Fibroblast of mammary gland (primary cell): Measurements from ENCODE around the gene P2RY8.
"Not testable (repeated sequence)": the region's sequence is repeated elsewhere in the genome, so short reads cannot be mapped to it uniquely, and the experiment has no call there.

Source experiments
- DNase-seq: peaks from one replicate; pipeline ENCODE4 v3.0.0-alpha.2; 2010; ENCODE audit warnings: low read depth
- H3K4me3 ChIP-seq: 2 replicates; pipeline ENCODE4 v1.5.1; 2011; ENCODE audit warnings: low read depth, mild to moderate bottlenecking, low read length, moderate library complexity; ENCODE audit not compliant: control insufficient read depth
- TF ChIP-seq, protein P1 (sequence below): conservative IDR thresholded peaks from 2 replicates; pipeline ENCODE4 v1.5.1; 2011; ENCODE audit warnings: low read depth, low read length, inconsistent platforms; ENCODE audit not compliant: control insufficient read depth, insufficient read depth

The P2RY8 gene

DNA sequence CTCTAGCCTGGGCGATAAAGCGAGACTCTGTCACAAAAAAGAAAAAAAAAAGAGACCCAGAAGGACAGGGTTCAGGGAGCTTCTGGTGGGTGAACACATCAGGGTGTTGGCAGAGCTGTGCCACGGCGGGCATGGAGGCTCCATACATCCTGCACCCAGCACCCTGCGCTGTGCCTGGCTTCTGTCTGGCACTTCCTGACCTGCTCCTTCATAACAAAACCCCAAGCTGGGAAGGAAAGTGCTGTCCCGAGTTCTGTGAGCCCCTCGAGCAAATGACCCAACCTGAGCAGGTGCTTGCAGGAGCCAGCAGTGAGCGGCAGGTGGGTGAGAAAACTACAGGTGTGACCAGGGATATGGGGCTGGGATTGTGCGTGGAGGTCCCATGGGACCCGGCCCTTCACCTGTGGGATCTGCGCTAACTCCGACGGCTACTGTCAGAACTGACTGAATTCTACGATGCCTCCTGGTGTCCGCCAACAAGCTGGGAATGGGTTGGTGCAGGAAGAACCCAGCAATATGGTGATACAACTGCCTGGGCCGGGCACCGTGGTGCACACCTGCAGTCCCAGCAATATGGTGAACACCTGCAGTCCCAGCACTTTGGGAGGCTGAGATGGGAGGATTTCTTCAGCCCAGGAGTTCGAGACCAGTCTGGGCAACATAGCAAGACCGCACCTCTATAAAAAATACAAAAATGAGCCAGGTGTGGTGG is 103.2 kb downstream of the P2RY8 start:
- no peak for DNase-seq
- TF ChIP-seq, protein P1, sequence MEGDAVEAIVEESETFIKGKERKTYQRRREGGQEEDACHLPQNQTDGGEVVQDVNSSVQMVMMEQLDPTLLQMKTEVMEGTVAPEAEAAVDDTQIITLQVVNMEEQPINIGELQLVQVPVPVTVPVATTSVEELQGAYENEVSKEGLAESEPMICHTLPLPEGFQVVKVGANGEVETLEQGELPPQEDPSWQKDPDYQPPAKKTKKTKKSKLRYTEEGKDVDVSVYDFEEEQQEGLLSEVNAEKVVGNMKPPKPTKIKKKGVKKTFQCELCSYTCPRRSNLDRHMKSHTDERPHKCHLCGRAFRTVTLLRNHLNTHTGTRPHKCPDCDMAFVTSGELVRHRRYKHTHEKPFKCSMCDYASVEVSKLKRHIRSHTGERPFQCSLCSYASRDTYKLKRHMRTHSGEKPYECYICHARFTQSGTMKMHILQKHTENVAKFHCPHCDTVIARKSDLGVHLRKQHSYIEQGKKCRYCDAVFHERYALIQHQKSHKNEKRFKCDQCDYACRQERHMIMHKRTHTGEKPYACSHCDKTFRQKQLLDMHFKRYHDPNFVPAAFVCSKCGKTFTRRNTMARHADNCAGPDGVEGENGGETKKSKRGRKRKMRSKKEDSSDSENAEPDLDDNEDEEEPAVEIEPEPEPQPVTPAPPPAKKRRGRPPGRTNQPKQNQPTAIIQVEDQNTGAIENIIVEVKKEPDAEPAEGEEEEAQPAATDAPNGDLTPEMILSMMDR, result no peak
- H3K4me3 ChIP-seq, result no peak overlapping the region

DNA sequence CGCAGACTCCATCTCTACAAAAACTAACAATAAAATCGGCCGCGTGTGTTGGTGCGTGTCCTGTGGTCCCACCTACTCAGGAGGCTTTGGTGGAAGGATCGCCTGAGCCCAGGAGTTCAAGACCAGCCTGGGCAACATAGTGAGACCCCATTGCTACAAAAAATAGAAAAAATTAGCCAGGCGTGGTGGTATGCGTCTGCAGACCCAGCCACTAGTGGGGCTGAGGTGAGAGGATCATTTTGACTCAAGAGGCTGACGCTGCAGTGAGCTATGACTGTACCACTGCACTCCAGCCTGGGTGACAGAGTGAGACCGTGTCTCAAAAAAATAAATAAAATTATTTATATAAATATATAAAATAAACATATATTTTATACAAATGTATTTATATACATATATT is 106.5 kb downstream of the P2RY8 start:
- TF ChIP-seq, protein P1, result no peak
- no peak overlapping the region for H3K4me3 ChIP-seq
- DNase-seq, result no peak

DNA sequence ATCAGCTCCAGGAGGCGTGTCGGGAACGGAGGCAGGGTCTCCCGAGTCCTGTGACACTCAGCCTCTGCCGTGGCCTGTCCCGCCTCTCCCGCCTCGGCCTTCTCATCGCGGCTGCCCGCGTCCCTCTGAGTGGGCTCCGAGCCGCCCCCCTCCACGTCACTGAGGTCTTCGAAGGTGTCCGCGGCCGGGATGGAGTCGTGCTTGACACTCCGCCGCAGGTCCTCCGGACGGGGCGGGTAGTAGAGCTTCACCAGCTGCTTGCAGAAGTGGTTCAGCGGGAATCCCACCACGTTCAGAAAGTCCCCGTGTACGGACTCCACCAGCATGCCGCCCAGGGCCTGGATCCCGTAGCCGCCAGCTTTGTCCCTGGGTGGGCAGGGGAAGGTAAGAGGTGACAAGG is 109.2 kb downstream of the P2RY8 start:
- TF ChIP-seq, protein P1, result no peak
- H3K4me3 ChIP-seq, result no peak overlapping the region
- DNase-seq, result no peak

DNA sequence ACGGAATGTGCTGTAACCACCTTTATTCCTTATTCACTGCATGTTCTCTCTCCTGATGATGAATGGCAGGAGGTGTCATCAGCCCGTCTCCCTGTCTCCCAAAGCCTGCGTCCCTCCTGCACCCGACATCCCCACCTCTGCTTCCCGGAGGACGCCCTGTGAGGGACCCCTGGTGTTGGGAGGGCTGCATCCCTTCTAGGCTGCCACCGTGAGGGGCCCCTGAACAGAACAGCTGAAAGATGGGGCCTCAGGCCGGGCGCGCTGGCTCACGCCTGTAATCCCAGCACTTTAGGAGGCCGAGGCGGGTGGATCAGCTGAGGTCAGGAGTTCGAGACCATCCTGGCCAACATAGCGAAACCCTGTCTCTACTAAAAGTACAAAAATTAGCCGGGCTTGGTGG is 110.7 kb downstream of the P2RY8 start:
- DNase-seq, H3K4me3 ChIP-seq: not testable (repeated sequence)

DNA sequence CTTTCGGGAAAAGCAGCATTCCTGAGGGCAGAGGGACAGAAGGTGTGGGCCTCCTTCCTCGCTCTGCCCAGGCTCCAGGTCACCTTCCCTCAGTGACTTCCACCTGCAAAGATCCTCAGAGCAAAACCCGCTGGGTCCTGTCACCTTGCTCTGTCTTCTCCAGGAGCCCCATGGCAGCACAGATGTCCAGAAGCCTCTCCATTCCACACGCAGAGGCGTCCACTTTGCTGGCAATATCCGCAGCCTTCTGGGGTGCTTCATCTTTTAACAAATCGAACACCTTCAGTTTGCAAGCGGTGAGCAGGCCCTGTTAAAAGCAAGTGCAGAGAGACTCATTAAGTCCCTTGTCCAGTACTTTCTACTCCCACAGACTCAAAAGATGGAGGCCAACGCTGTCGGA is 111.6 kb downstream of the P2RY8 start:
- TF ChIP-seq, protein P1, result no peak
- DNase-seq, result no peak
- no peak overlapping the region for H3K4me3 ChIP-seq

DNA sequence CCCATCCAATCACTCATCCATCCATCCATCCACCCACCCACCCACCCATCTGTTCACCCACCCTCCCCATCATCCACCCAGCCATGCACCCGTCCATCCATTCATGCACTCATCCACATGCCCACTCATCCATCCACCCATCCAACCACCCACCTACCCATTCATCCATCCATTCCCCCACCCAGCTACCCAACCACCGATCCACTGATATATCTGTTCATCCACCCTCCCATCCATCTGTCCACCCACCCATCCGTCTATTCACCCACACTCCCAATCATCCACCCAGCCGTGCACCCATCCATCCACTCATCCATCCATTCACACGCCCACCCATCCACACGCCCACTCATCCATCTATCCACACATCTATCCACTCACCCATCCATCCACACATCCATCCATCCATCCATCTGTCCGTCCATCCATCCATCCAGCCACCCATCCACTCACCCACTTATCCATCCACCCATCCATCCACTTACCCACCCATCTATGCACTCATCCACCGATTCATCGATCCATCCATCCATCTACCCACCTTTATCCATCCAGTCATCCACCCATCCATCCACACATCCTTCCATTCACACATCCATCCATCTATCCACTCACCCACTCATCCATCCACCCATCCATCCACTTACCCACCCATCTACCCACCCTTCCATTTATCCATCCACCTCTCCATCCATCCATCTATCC is 112.7 kb downstream of the P2RY8 start:
- TF ChIP-seq, protein P1, result no peak
- H3K4me3 ChIP-seq, result no peak overlapping the region
- no peak for DNase-seq

DNA sequence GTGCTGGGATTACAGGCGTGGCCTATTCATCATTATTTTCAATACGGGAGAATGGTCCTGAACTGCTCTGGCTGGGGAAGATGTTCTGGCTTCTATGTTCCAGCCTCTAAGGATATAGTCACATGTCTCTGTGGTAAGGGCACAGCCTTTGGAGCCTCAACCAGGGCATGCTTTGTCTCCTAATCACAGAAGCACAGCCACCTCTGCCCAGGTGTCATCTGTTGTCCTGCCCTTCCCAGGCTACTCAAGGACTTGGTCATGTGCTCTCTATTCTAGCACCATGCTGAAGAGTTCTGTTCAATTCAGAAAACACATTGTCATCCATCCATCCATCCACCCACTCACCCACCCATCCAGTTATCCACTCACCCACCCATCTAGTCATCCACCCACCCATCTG is 113.8 kb downstream of the P2RY8 start:
- TF ChIP-seq, protein P1, result no peak
- no peak overlapping the region for H3K4me3 ChIP-seq
- no peak for DNase-seq
